Lung (tissue), 12 donors: Measurements from ENCODE around the gene TFAP2E. TPM values are rescaled to one million over a fixed set of nuclear protein-coding genes. Genes with fewer than 3 reads are reported as not detected.

Source experiments
- ATAC-seq: fragments of 200-7000 bp; cut with Tn5 transposase; one replicate; pipeline ENCODE4 v1.9.1; 2020; ENCODE audit warnings: moderate number of reproducible peaks; ENCODE audit not compliant: insufficient read depth, low FRiP score
- DNase-seq, 3 donors: peaks; one replicate each; pipeline ENCODE4 v3.0.0-alpha.2; 2013 to 2017
- H3K27ac ChIP-seq, 2 donors: one replicate each; pipeline ENCODE4 v1.5.1; 2013; ENCODE audit warnings: mild to moderate bottlenecking in 2 of 2, moderate library complexity in 2 of 2, control low read depth in 1 of 2, inconsistent platforms in 1 of 2, low read depth in 1 of 2, low read length in 1 of 2
- H3K27me3 ChIP-seq, 3 donors: one replicate each; pipeline ENCODE4 v1.5.1; 2013; ENCODE audit warnings: low read length in 2 of 3; ENCODE audit not compliant: control insufficient read depth in 3 of 3, insufficient read depth in 3 of 3
- H3K36me3 ChIP-seq, 4 donors: one replicate each; pipeline ENCODE4 v1.5.1; 2013; ENCODE audit warnings: low read length in 4 of 4, mild to moderate bottlenecking in 1 of 4, moderate library complexity in 1 of 4; ENCODE audit not compliant: control insufficient read depth in 4 of 4, insufficient read depth in 4 of 4
- H3K4me1 ChIP-seq, 5 donors: one replicate each; pipeline ENCODE4 v1.5.1; 2013; ENCODE audit warnings: low read length in 5 of 5, mild to moderate bottlenecking in 2 of 5, moderate library complexity in 1 of 5; ENCODE audit not compliant: control insufficient read depth in 5 of 5, insufficient read depth in 5 of 5
- H3K4me3 ChIP-seq: one replicate; pipeline ENCODE4 v1.5.1; 2013; ENCODE audit warnings: mild to moderate bottlenecking, control low read depth, moderate library complexity
- H3K9ac ChIP-seq, 2 donors: one replicate each; pipeline ENCODE4 v1.5.1; 2013; ENCODE audit warnings: low read length in 2 of 2, control low read depth in 1 of 2; ENCODE audit not compliant: insufficient read depth in 1 of 2
- H3K9me3 ChIP-seq, 4 donors: one replicate each; pipeline ENCODE4 v1.5.1; 2013; ENCODE audit warnings: low read length in 3 of 4, mild to moderate bottlenecking in 1 of 4, moderate library complexity in 1 of 4; ENCODE audit not compliant: control insufficient read depth in 4 of 4, insufficient read depth in 3 of 4
- CTCF ChIP-seq: IDR thresholded peaks from 2 replicates; pipeline ENCODE4 v1.5.1; 2012; ENCODE audit warnings: mild to moderate bottlenecking; ENCODE audit errors: control extremely low read depth, extremely low read depth
- WGBS, 2 donors: extraction: QIAGEN DNeasy Blood & Tissue Kit; methylation state at CpG; one replicate each; pipeline ENCODE4 v1.1.7; 2013; 5-methylcytosine and 5-hydroxymethylcytosine counted together
- polyA plus RNA-seq, 2 donors: library from polyadenylated mRNA; stranded (reverse); fragments of 200-250 nt; gene quantifications; one replicate each; pipeline ENCODE4 v1.2.1, GENCODE V29; 2013
- total RNA-seq, 2 donors: library from RNA; depleted of rRNA in 1 of 2; stranded (reverse); fragments of >200 nt in 1 of 2; gene quantifications; one replicate each; pipeline ENCODE4 v1.2.1, GENCODE V29; 2014 to 2021
- donor health status: control.
- donor health status: control.
- donor health status: Bipolar disorder and iron deficiency.
- donor health status: healthy.
- donor health status: DM: yes; HTN: yes; CAD: no.

TFAP2E gene
- total and polyA plus RNA-seq, 4 donors: 1.4 to 2.5 (median 1.9) TPM

- no peaks in the 10 kb centered on the region for H3K9me3 ChIP-seq
- peaks cover 0 to 11% (median 0%) of the 10 kb centered on the region in 5 donors for H3K4me1 ChIP-seq
- no peak overlapping the region for H3K4me3 ChIP-seq
- ATAC-seq (peak; percentile 34), DNase-seq (peak; percentile 81 to 82 (median 82))
- no peak overlapping the region for H3K27ac ChIP-seq
- 18 to 23% methylated on average over 4 of the region's 4 CpGs for WGBS, 2 donors
- TF ChIP-seq CTCF: peak; percentile 84
- peaks cover 0 to 10% (median 5%) of the 10 kb centered on the region in 4 donors for H3K36me3 ChIP-seq
- H3K9ac ChIP-seq: no peak overlapping the region
- H3K27me3 ChIP-seq: peaks cover 0 to 30% (median 21%) of the 10 kb centered on the region in 3 donors
These were observed 4.1 kb upstream of the TFAP2E start for GRCh38 chr1:35568975-35569395.

GRCh38 chr1:35569936-35570335, 3.2 kb upstream of the TFAP2E start:
- H3K4me1 ChIP-seq: peaks cover 0 to 19% (median 0%) of the 10 kb centered on the region in 5 donors
- H3K27ac ChIP-seq: no peak overlapping the region
- no peak for TF ChIP-seq CTCF
- H3K27me3 ChIP-seq: peaks cover 0 to 37% (median 29%) of the 10 kb centered on the region in 3 donors
- peaks cover 0 to 5% (median 0%) of the 10 kb centered on the region in 4 donors for H3K9me3 ChIP-seq
- H3K9ac ChIP-seq: no peak overlapping the region
- peaks cover 0 to 8% (median 2%) of the 10 kb centered on the region in 4 donors for H3K36me3 ChIP-seq
- ATAC-seq: no peak
- H3K4me3 ChIP-seq: no peak overlapping the region
- WGBS, 2 donors: 88 to 98% methylated on average over 1 of the region's 1 CpG
- no peak for DNase-seq

- Histone ChIP-seq H3K4me3 (no peak overlapping the region), H3K4me1 (peaks cover 0 to 20% (median 4%) of the 10 kb centered on the region in 5 donors), H3K9ac (no peak overlapping the region), H3K36me3 (peaks cover 0 to 5% (median 2%) of the 10 kb centered on the region in 4 donors), H3K9me3 (peaks cover 0 to 6% (median 0%) of the 10 kb centered on the region in 4 donors), H3K27me3 (peaks cover 0 to 42% (median 36%) of the 10 kb centered on the region in 3 donors), H3K27ac (no peak overlapping the region)
- ATAC-seq (no peak), DNase-seq (no peak)
- WGBS, 2 donors: 83 to 92% methylated on average over 10 of the region's 10 CpGs
- no peak for TF ChIP-seq CTCF
These were observed 2.5 kb upstream of the TFAP2E start for GRCh38 chr1:35570589-35571137.
